Measurements from ENCODE around the gene OR10A2.

- TF ChIP-seq CTCF (IDR thresholded peaks at IDR 0.05) (no peak), EZH2 (IDR thresholded peaks at IDR 0.05; ENCODE audit: borderline replicate concordance, insufficient read depth, low read depth, low read length, poor library complexity, severe bottlenecking) (no peak)
These were observed 21.2 kb upstream of the OR10A2 start for GRCh38 chr11:6841694-6842093.
